ENCODE data around the gene REV1.
"Not testable (repeated sequence)": the region's sequence is repeated elsewhere in the genome, so short reads cannot be mapped to it uniquely, and the experiment has no call there.

Gene REV1

GRCh38 chr2:99489761-99490622 lies at the start of gene REV1:
Gene REV1 (minus strand): TSS chr2:99490017. CDS start chr2:99464975, 25,042 bp downstream.
- H3K4me3 Mint-ChIP-seq, result peak within 1 kb of the TSS; percentile 99
- H3K27me3 Mint-ChIP-seq, result no peaks in the 10 kb centered on the region
- H3K36me3 Mint-ChIP-seq (ENCODE audit: low read depth), result peaks cover 20% of the 10 kb centered on the region
- H3K27ac Mint-ChIP-seq, result peak within 1 kb of the TSS; percentile 97
- peaks cover 60% of the 10 kb centered on the region for H3K4me1 Mint-ChIP-seq (ENCODE audit: low read depth)
- no peaks in the 10 kb centered on the region for H3K9me3 Mint-ChIP-seq

GRCh38 chr2:99537910-99538485 lies 48.2 kb upstream of the REV1 start:
- H3K4me1 Mint-ChIP-seq (ENCODE audit: low read depth), result no peaks in the 10 kb centered on the region
- peaks cover 6% of the 10 kb centered on the region for H3K9me3 Mint-ChIP-seq
- H3K4me3 Mint-ChIP-seq, result no peak overlapping the region
- H3K27me3 Mint-ChIP-seq, result peaks cover 18% of the 10 kb centered on the region
- no peak overlapping the region for H3K27ac Mint-ChIP-seq
- H3K36me3 Mint-ChIP-seq (ENCODE audit: low read depth), result no peaks in the 10 kb centered on the region

DNA sequence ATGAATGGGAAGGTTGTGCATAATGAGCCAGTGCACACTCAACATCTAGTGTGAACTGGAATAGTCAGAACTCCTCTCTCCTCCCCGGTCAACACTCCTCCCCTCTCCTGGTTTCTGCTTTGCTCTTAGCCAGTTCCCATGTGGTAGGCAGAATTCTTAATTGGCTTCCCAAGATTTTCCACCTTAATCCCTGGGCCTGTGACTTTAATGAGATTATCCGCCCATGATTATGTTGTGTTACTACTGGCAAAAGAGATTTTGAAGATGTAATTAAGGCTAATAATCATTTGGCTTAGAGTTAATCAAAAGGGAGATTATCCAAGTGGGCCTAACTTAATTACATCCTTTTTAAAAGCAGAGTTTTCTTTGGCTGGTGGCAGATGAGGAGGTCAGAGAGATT lies 34.2 kb upstream of the REV1 start:
- no peaks in the 10 kb centered on the region for H3K9me3 Mint-ChIP-seq
- H3K27ac Mint-ChIP-seq, result no peak overlapping the region
- H3K4me1 Mint-ChIP-seq (ENCODE audit: low read depth), result no peaks in the 10 kb centered on the region
- H3K27me3 Mint-ChIP-seq, result peaks cover 7% of the 10 kb centered on the region
- no peaks in the 10 kb centered on the region for H3K36me3 Mint-ChIP-seq (ENCODE audit: low read depth)
- H3K4me3 Mint-ChIP-seq, result no peak overlapping the region

DNA sequence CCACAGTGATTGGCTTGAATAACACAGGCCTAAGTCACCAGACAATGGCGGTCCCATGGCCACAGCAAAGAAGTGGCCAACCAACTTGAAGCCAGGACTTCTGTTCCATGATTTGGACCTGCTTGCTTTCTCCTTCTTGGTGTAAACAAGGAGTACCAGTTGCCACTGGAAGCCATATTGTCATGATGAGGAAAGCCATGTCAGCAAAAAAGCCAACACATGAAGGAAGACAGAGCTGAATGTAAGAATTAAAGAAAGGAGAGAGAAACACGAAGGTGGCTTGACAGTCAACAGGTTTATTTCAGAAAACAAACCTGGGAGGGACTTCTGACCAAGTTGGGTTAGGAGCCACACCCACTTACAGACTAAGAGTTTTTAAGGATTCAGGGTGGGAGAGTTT lies 32.3 kb upstream of the REV1 start:
- Mint-ChIP-seq H3K9me3 (no peaks in the 10 kb centered on the region), H3K36me3 (ENCODE audit: low read depth) (no peaks in the 10 kb centered on the region), H3K4me3 (no peak overlapping the region), H3K27ac (no peak overlapping the region), H3K27me3 (peaks cover 13% of the 10 kb centered on the region), H3K4me1 (ENCODE audit: low read depth) (no peaks in the 10 kb centered on the region)

GRCh38 chr2:99520813-99521212 lies 31.0 kb upstream of the REV1 start:
- peaks cover 14% of the 10 kb centered on the region for H3K27me3 Mint-ChIP-seq

GRCh38 chr2:99520195-99520594 lies 30.4 kb upstream of the REV1 start:
- no peak overlapping the region for H3K4me3 Mint-ChIP-seq
- no peak overlapping the region for H3K27ac Mint-ChIP-seq
- no peaks in the 10 kb centered on the region for H3K4me1 Mint-ChIP-seq (ENCODE audit: low read depth)
- peaks cover 18% of the 10 kb centered on the region for H3K27me3 Mint-ChIP-seq
- no peaks in the 10 kb centered on the region for H3K36me3 Mint-ChIP-seq (ENCODE audit: low read depth)
- no peaks in the 10 kb centered on the region for H3K9me3 Mint-ChIP-seq

More at GRCh38 chr2:99520813-99521212, 31.0 kb upstream of the REV1 start:
- no peak overlapping the region for H3K4me3 Mint-ChIP-seq
- no peaks in the 10 kb centered on the region for H3K9me3 Mint-ChIP-seq
- H3K36me3 Mint-ChIP-seq (ENCODE audit: low read depth), result no peaks in the 10 kb centered on the region
- H3K27ac Mint-ChIP-seq, result no peak overlapping the region
- no peaks in the 10 kb centered on the region for H3K4me1 Mint-ChIP-seq (ENCODE audit: low read depth)

DNA sequence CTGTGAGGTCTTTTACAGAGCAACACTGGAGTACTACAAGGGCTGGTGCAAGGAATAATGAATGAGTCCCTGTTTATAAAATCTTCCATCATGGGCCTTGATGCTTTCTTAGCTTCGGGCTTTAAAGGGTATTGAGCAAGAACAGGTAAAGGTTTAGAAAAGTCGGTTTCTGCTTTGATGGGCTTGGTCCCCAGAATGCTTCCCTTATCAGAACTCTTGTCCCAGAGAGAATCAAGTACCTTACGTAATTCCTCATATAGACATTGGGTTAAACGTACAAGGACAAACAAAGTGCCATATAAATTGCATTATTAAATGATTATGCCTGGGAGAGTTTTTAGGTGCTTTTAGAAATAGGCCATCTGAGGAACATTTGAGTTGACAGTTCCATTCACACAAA lies 24.5 kb upstream of the REV1 start:
- Mint-ChIP-seq H3K9me3 (no peaks in the 10 kb centered on the region), H3K27ac (no peak overlapping the region), H3K4me3 (no peak overlapping the region), H3K27me3 (peaks cover 22% of the 10 kb centered on the region), H3K4me1 (ENCODE audit: low read depth) (no peaks in the 10 kb centered on the region), H3K36me3 (ENCODE audit: low read depth) (no peaks in the 10 kb centered on the region)

DNA sequence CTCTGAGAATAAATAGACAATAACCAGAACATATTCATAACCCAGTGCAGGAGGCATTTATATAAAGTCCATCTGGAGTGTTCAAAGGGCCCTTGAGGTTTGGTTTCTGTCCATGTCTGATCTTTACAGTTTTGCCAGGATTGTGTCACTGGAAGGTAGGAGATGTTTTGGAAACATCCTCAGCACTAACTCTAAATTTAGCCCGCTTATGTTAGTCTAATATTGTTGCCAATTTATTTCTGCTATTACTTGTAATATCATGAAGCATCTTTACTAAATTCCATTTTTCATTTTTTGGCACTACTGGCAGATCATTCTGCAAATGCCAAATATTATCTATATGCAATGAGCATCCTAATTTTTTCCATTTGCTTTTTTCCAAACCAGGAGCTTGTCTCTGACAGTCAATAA lies 22.4 kb upstream of the REV1 start:
- Mint-ChIP-seq H3K36me3 (ENCODE audit: low read depth) (no peaks in the 10 kb centered on the region), H3K27ac (no peak overlapping the region), H3K4me1 (ENCODE audit: low read depth) (no peaks in the 10 kb centered on the region), H3K9me3 (no peaks in the 10 kb centered on the region), H3K4me3 (no peak overlapping the region), H3K27me3 (peaks cover 13% of the 10 kb centered on the region)

- no peaks in the 10 kb centered on the region for H3K27me3 Mint-ChIP-seq
- H3K36me3 Mint-ChIP-seq (ENCODE audit: low read depth), result no peaks in the 10 kb centered on the region
- no peak overlapping the region for H3K27ac Mint-ChIP-seq
- H3K9me3 Mint-ChIP-seq, result no peaks in the 10 kb centered on the region
- H3K4me1 Mint-ChIP-seq (ENCODE audit: low read depth), result peaks cover 20% of the 10 kb centered on the region
- no peak overlapping the region for H3K4me3 Mint-ChIP-seq
Measured at GRCh38 chr2:99509387-99509786, 19.6 kb upstream of the REV1 start.

DNA sequence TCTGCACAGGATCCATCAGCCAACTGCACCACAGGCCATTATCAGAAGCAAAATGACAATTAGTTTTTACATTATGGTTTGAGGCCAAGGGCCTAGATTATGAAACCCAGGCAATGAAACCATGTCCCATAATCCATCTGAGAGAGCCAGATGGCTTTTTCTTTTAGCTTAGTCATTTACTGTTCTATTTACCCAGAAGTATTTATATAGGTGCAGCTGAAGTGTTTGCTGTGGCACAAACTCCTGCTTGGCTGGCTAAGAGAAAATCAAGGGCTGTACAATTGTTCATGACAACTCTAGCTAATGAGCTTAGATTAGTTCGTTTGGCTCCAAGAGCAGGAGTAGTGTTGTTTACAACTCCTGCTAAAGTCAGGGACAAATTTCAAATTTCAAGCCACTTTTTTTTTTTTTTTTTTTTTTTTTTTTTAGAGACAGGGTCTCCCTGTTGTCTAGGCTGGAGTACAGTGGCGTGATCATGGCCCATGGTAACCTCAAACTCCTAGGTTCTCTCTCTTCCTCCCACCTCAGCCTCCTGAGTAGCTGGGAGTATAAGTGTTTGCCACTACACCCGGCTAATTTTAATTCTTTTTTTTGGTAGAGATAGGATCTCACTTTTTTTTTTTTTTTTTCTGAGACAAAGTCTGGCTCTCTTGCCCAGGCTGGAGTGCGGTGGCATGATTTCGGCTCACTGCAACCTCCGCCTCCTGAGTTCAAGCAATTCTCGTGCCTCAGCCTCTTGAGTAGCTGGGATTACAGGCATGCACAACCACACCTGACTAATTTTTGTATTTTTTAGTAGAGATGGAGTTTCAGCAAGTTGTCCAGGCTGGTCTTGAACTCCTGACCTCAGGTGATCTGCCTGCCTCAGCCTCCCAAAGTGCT lies 18.4 kb upstream of the REV1 start:
- no peak overlapping the region for H3K27ac Mint-ChIP-seq
- no peaks in the 10 kb centered on the region for H3K27me3 Mint-ChIP-seq
- H3K4me1 Mint-ChIP-seq (ENCODE audit: low read depth), result peaks cover 29% of the 10 kb centered on the region

DNA sequence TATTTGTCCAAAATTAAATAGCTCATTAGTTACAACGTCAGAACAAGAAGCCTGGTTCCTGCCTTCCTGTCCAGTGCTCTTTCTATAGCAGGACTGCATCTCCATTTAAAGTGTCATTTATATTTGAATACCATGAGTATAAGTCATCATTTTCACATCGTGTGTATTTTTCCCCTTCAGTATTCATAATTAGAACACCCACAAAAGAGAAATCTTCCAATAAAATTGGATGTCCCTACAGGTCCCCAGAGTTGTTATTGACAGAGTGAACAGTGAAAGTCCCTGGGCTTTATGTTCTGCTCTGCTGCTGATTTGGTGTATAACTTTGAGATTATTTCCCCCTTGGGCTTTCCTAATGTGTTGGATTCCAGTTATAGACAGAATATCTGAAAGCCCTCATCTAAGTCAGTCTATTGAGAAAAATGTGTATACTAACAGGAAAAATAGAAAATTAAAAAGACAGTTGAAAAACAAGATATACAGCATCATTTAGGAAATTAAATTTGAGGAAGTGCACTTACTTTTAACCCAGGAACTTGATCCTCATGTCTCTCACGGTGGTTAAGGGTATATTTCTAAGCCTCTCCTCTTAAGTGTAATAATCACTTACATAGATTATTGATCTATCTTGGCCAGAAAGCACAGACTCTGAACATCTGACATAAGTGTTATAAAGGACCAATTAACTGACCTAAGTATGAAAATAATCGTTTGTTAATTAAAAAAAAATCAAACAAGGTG lies 15.2 kb upstream of the REV1 start:
- Mint-ChIP-seq H3K27ac (peak overlapping the region; percentile 75), H3K36me3 (ENCODE audit: low read depth) (no peaks in the 10 kb centered on the region), H3K4me3 (no peak overlapping the region), H3K27me3 (peaks cover under 1% of the 10 kb centered on the region), H3K9me3 (no peaks in the 10 kb centered on the region), H3K4me1 (ENCODE audit: low read depth) (peaks cover 36% of the 10 kb centered on the region)

More for the DNA sequence above, 18.4 kb upstream of the REV1 start:
- Mint-ChIP-seq H3K36me3 (ENCODE audit: low read depth) (no peaks in the 10 kb centered on the region), H3K4me3 (no peak overlapping the region), H3K9me3 (no peaks in the 10 kb centered on the region)

- H3K27ac Mint-ChIP-seq, result peak overlapping the region; percentile 80
- peak overlapping the region; percentile 9 for H3K4me3 Mint-ChIP-seq
Measured at GRCh38 chr2:99503662-99504416, 14.0 kb upstream of the REV1 start.

DNA sequence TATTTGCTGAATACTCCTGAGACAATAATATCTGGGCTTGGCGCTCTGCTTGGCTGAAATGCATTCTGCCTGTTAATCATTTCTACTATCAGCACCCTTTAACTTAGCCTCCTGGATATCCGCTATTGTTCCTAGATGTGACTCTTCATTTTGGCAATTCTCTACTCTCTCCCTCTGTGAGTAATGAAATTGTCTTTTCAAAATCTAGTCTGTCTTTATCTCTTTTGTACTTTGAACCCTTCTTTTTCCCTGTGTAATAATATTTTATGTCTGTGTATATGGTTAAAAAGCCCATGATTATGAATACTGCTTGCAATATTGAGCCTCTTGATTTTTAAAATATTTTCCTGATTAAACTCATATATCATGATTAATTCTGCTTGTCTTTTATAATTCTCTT lies 6.2 kb upstream of the REV1 start:
- Mint-ChIP-seq H3K27ac (peak overlapping the region; percentile 9), H3K4me1 (ENCODE audit: low read depth) (peaks cover 38% of the 10 kb centered on the region), H3K36me3 (ENCODE audit: low read depth) (no peaks in the 10 kb centered on the region), H3K27me3 (peaks cover 15% of the 10 kb centered on the region), H3K9me3 (no peaks in the 10 kb centered on the region), H3K4me3 (no peak overlapping the region)

More at GRCh38 chr2:99503662-99504416, 14.0 kb upstream of the REV1 start:
- peaks cover 36% of the 10 kb centered on the region for H3K4me1 Mint-ChIP-seq (ENCODE audit: low read depth)
- H3K36me3 Mint-ChIP-seq (ENCODE audit: low read depth); H3K9me3 Mint-ChIP-seq: not testable (repeated sequence)
- H3K27me3 Mint-ChIP-seq, result peaks cover 13% of the 10 kb centered on the region

Measured in stimulated activated naive CD8-positive, alpha-beta T cell treated with anti-CD3 and anti-CD28 coated beads, Interleukin-15, Interleukin-2, amounts not matched to agents 100 ng/mL and 50 ng/mL, for 24 hours (primary cell).